Measurements from ENCODE around the gene ERH.

The ERH gene

DNA sequence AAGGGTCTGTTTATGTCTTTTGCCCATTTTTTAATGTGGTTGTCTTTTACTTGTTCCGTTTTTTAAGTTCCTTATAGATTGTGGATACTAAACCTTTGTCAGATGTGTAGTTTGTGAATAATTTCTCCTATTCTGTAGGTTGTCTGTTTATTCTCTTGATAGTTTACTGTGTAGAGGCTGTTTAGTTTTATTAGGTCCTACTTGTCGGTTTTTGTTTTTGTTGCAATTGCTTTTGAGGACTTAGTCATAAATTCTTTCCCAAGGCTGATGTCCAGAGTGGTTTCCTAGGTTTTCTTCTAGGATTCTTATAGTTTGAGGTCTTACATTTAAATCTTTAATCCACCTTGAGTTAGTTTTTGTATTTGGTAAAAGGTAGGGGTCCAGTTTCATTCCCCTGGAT is 34.3 kb upstream of the ERH start:
- no peak overlapping the region for H3K23ac ChIP-seq (ENCODE audit: low read length in 2 of 2)
- H3K27ac ChIP-seq (ENCODE audit: low read length, poor library complexity, severe bottlenecking): no peak overlapping the region
- H4K91ac ChIP-seq (ENCODE audit: low read length): no peak overlapping the region
- H2BK120ac ChIP-seq (ENCODE audit: low read depth, low read length): no peak overlapping the region
- no peak overlapping the region for H2BK5ac ChIP-seq (ENCODE audit: low read depth, low read length, poor library complexity, severe bottlenecking)
- H4K8ac ChIP-seq (ENCODE audit: low read length): no peak overlapping the region
- H3K4ac ChIP-seq (ENCODE audit: low read depth in 1 of 2, low read length in 2 of 2): no peak overlapping the region
- no peak overlapping the region for H2BK12ac ChIP-seq (ENCODE audit: low read length in 2 of 2)
- no peak overlapping the region for H2AFZ ChIP-seq (ENCODE audit: low read depth, low read length)
- no peaks in the 10 kb centered on the region for H3K27me3 ChIP-seq (ENCODE audit: control insufficient read depth in 1 of 2, insufficient read depth in 1 of 2, low read length in 2 of 2)
- no peak overlapping the region for H3K4me2 ChIP-seq (ENCODE audit: low read length, poor library complexity, severe bottlenecking)
- peak; percentile 30 for DNase-seq
- H3K9me3 ChIP-seq (ENCODE audit: control insufficient read depth, low read length): no peaks in the 10 kb centered on the region
- H3K9ac ChIP-seq (ENCODE audit: low read length): no peak overlapping the region
- H3K36me3 ChIP-seq (ENCODE audit: control insufficient read depth in 1 of 2, insufficient read depth in 2 of 2, low read depth in 1 of 2, low read length in 2 of 2): peaks cover 2 to 19% of the 10 kb centered on the region in 2 experiments
- H2BK15ac ChIP-seq (ENCODE audit: low read depth, poor library complexity, severe bottlenecking): no peak overlapping the region
- H3K14ac ChIP-seq (ENCODE audit: low read length in 2 of 2): no peak overlapping the region
- H2AK5ac ChIP-seq (ENCODE audit: low read length, severe bottlenecking): no peak overlapping the region
- peaks cover 26% of the 10 kb centered on the region for H3K79me1 ChIP-seq (replicated peaks; ENCODE audit: low read length, poor library complexity, severe bottlenecking)
- H3K4me3 ChIP-seq (ENCODE audit: insufficient read depth in 1 of 2, low read depth in 1 of 2, low read length in 2 of 2): no peak overlapping the region
- H3K18ac ChIP-seq (ENCODE audit: low read depth in 1 of 2, low read length in 2 of 2): no peak overlapping the region
- WGBS: 57% methylated on average over 2 of the region's 2 CpGs
- H3K4me1 ChIP-seq (ENCODE audit: control insufficient read depth, insufficient read depth, low read depth, low read length): no peaks in the 10 kb centered on the region

DNA sequence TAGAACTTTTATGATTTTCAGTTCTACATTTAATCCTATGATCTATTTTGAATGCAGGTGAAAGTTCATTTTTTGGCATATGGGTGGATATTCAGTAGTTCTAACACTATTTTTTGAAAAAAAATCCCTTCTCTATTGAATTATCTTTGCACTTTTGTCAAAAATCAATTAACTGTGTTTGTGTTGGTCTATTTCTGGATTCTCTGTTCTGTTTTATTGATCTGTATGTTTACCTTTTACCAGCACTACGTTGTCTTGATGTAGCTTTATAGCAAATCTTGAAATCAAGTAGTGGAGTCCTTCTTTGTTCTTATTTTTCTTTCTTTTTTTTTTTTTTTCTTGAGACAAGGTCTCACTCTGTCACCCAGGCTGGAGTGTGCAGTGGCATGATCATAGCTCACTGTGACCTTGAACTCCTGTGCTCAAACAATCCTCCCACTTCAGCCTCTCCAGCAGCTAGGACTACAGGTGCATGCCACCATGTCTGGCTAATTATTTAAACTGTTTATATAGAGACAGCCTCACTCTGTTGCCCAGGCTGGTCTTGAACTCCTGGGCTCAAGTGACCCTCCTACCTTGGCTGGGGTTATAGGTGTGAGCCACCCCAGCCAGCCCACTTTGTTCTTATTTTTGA is 32.3 kb upstream of the ERH start:
- Histone ChIP-seq H2BK15ac (ENCODE audit: low read depth, poor library complexity, severe bottlenecking) (no peak overlapping the region), H4K91ac (ENCODE audit: low read length) (no peak overlapping the region), H2AFZ (ENCODE audit: low read depth, low read length) (no peak overlapping the region), H2BK120ac (ENCODE audit: low read depth, low read length) (no peak overlapping the region), H3K4me3 (ENCODE audit: insufficient read depth in 1 of 2, low read depth in 1 of 2, low read length in 2 of 2) (no peak overlapping the region), H3K4me2 (ENCODE audit: low read length, poor library complexity, severe bottlenecking) (no peak overlapping the region), H3K14ac (ENCODE audit: low read length in 2 of 2) (no peak overlapping the region), H3K36me3 (ENCODE audit: control insufficient read depth in 1 of 2, insufficient read depth in 2 of 2, low read depth in 1 of 2, low read length in 2 of 2) (peaks cover 15 to 37% of the 10 kb centered on the region in 2 experiments), H2BK5ac (ENCODE audit: low read depth, low read length, poor library complexity, severe bottlenecking) (no peak overlapping the region), H4K8ac (ENCODE audit: low read length) (no peak overlapping the region), H3K4me1 (ENCODE audit: control insufficient read depth, insufficient read depth, low read depth, low read length) (no peaks in the 10 kb centered on the region), H3K27ac (ENCODE audit: low read length, poor library complexity, severe bottlenecking) (no peak overlapping the region), H3K9ac (ENCODE audit: low read length) (no peak overlapping the region), H3K18ac (ENCODE audit: low read depth in 1 of 2, low read length in 2 of 2) (no peak overlapping the region), H2AK5ac (ENCODE audit: low read length, severe bottlenecking) (no peak overlapping the region), H3K79me1 (replicated peaks; ENCODE audit: low read length, poor library complexity, severe bottlenecking) (peaks cover 28% of the 10 kb centered on the region), H3K9me3 (ENCODE audit: control insufficient read depth, low read length) (no peaks in the 10 kb centered on the region), H3K4ac (ENCODE audit: low read depth in 1 of 2, low read length in 2 of 2) (no peak overlapping the region), H3K27me3 (ENCODE audit: control insufficient read depth in 1 of 2, insufficient read depth in 1 of 2, low read length in 2 of 2) (no peaks in the 10 kb centered on the region), H3K23ac (ENCODE audit: low read length in 2 of 2) (no peak overlapping the region), H2BK12ac (ENCODE audit: low read length in 2 of 2) (no peak overlapping the region)
- WGBS: 83% methylated on average over 1 of the region's 1 CpG
- no peak for DNase-seq

- H2BK12ac ChIP-seq (ENCODE audit: low read length in 2 of 2): no peak overlapping the region
- H2BK120ac ChIP-seq (ENCODE audit: low read depth, low read length): no peak overlapping the region
- H3K23ac ChIP-seq (ENCODE audit: low read length in 2 of 2): no peak overlapping the region
- no peak overlapping the region for H4K8ac ChIP-seq (ENCODE audit: low read length)
- no peak overlapping the region for H4K91ac ChIP-seq (ENCODE audit: low read length)
- H3K4me3 ChIP-seq (ENCODE audit: insufficient read depth in 1 of 2, low read depth in 1 of 2, low read length in 2 of 2): no peak overlapping the region
- H3K4ac ChIP-seq (ENCODE audit: low read depth in 1 of 2, low read length in 2 of 2): no peak overlapping the region
- no peak overlapping the region for H2AK5ac ChIP-seq (ENCODE audit: low read length, severe bottlenecking)
- H2AFZ ChIP-seq (ENCODE audit: low read depth, low read length): no peak overlapping the region
- no peak overlapping the region for H3K27ac ChIP-seq (ENCODE audit: low read length, poor library complexity, severe bottlenecking)
- no peaks in the 10 kb centered on the region for H3K4me1 ChIP-seq (ENCODE audit: control insufficient read depth, insufficient read depth, low read depth, low read length)
- H2BK5ac ChIP-seq (ENCODE audit: low read depth, low read length, poor library complexity, severe bottlenecking): no peak overlapping the region
- no peak overlapping the region for H3K14ac ChIP-seq (ENCODE audit: low read length in 2 of 2)
- no peak overlapping the region for H3K9ac ChIP-seq (ENCODE audit: low read length)
- DNase-seq: no peak
- peaks cover 15 to 45% of the 10 kb centered on the region in 2 experiments for H3K36me3 ChIP-seq (ENCODE audit: control insufficient read depth in 1 of 2, insufficient read depth in 2 of 2, low read depth in 1 of 2, low read length in 2 of 2)
- H2BK15ac ChIP-seq (ENCODE audit: low read depth, poor library complexity, severe bottlenecking): no peak overlapping the region
- no peaks in the 10 kb centered on the region for H3K27me3 ChIP-seq (ENCODE audit: control insufficient read depth in 1 of 2, insufficient read depth in 1 of 2, low read length in 2 of 2)
- no peak overlapping the region for H3K4me2 ChIP-seq (ENCODE audit: low read length, poor library complexity, severe bottlenecking)
- H3K9me3 ChIP-seq (ENCODE audit: control insufficient read depth, low read length): no peaks in the 10 kb centered on the region
- H3K18ac ChIP-seq (ENCODE audit: low read depth in 1 of 2, low read length in 2 of 2): no peak overlapping the region
- H3K79me1 ChIP-seq (replicated peaks; ENCODE audit: low read length, poor library complexity, severe bottlenecking): peaks cover 28% of the 10 kb centered on the region
Observed at GRCh38 chr14:69429643-69430042, 31.5 kb upstream of the ERH start.

DNA sequence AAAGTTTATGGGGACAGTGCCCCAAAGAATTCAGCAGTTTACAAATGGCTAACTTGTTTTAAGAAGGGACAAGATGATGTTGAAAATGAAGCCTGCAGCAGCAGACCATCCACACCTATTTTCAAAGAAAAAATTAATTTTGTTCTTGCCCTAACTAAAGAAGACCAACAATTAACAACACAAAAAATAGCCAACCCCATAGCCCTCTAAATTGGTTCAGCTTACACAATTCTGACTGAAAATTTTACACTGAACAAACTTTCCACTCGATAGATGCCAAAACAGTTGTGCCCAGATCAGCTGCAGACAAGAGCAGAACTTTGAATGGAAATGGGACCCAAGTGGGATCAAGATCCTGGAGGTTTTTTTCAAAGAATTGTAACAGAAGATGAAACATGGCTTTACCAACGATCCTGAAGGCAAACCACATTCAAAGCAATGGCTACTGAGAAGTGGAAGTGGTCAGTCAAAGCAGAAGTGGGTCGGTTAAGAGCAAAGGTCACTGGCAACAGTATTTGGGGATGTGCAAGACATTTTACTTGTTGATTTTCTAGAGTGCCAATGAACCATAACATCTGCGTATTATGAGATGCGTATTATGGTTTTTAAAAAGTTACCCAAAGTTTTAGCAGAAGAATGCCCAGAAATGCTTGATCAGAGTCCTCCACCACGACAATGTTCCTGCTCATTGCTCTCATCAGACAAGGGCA is 30.3 kb upstream of the ERH start:
- H3K4me2 ChIP-seq (ENCODE audit: low read length, poor library complexity, severe bottlenecking): no peak overlapping the region
- no peak overlapping the region for H3K4ac ChIP-seq (ENCODE audit: low read depth in 1 of 2, low read length in 2 of 2)
- peaks cover 15 to 52% of the 10 kb centered on the region in 2 experiments for H3K36me3 ChIP-seq (ENCODE audit: control insufficient read depth in 1 of 2, insufficient read depth in 2 of 2, low read depth in 1 of 2, low read length in 2 of 2)
- H2AK5ac ChIP-seq (ENCODE audit: low read length, severe bottlenecking): no peak overlapping the region
- H3K27ac ChIP-seq (ENCODE audit: low read length, poor library complexity, severe bottlenecking): no peak overlapping the region
- no peak overlapping the region for H2BK15ac ChIP-seq (ENCODE audit: low read depth, poor library complexity, severe bottlenecking)
- no peak overlapping the region for H3K14ac ChIP-seq (ENCODE audit: low read length in 2 of 2)
- no peak overlapping the region for H2BK5ac ChIP-seq (ENCODE audit: low read depth, low read length, poor library complexity, severe bottlenecking)
- no peak overlapping the region for H3K9ac ChIP-seq (ENCODE audit: low read length)
- no peak overlapping the region for H2AFZ ChIP-seq (ENCODE audit: low read depth, low read length)
- H3K4me3 ChIP-seq (ENCODE audit: insufficient read depth in 1 of 2, low read depth in 1 of 2, low read length in 2 of 2): no peak overlapping the region
- no peak overlapping the region for H3K23ac ChIP-seq (ENCODE audit: low read length in 2 of 2)
- DNase-seq: no peak
- no peak overlapping the region for H2BK12ac ChIP-seq (ENCODE audit: low read length in 2 of 2)
- H3K27me3 ChIP-seq (ENCODE audit: control insufficient read depth in 1 of 2, insufficient read depth in 1 of 2, low read length in 2 of 2): no peaks in the 10 kb centered on the region
- 99% methylated on average over 6 of the region's 6 CpGs for WGBS
- H4K8ac ChIP-seq (ENCODE audit: low read length): no peak overlapping the region
- H3K4me1 ChIP-seq (ENCODE audit: control insufficient read depth, insufficient read depth, low read depth, low read length): no peaks in the 10 kb centered on the region
- no peak overlapping the region for H3K18ac ChIP-seq (ENCODE audit: low read depth in 1 of 2, low read length in 2 of 2)
- peaks cover 25% of the 10 kb centered on the region for H3K79me1 ChIP-seq (replicated peaks; ENCODE audit: low read length, poor library complexity, severe bottlenecking)
- no peak overlapping the region for H2BK120ac ChIP-seq (ENCODE audit: low read depth, low read length)
- no peak overlapping the region for H4K91ac ChIP-seq (ENCODE audit: low read length)
- no peaks in the 10 kb centered on the region for H3K9me3 ChIP-seq (ENCODE audit: control insufficient read depth, low read length)

All from mesenchymal stem cell (in vitro differentiated cells and primary cell).